HG02970 (cell line): Measurements from ENCODE around the gene INPP5B.

Source experiments
- ATAC-seq: cut with Tn5 transposase; IDR thresholded peaks from one replicate; pipeline ENCODE4 v1.9.1; 2021; ENCODE audit warnings: mild to moderate bottlenecking, moderate library complexity, moderate number of reproducible peaks; ENCODE audit not compliant: unreplicated experiment, low FRiP score

Gene INPP5B

GRCh38 chr1:37845786-37846185 is 101.1 kb downstream of the INPP5B start:
- ATAC-seq, result no peak

DNA sequence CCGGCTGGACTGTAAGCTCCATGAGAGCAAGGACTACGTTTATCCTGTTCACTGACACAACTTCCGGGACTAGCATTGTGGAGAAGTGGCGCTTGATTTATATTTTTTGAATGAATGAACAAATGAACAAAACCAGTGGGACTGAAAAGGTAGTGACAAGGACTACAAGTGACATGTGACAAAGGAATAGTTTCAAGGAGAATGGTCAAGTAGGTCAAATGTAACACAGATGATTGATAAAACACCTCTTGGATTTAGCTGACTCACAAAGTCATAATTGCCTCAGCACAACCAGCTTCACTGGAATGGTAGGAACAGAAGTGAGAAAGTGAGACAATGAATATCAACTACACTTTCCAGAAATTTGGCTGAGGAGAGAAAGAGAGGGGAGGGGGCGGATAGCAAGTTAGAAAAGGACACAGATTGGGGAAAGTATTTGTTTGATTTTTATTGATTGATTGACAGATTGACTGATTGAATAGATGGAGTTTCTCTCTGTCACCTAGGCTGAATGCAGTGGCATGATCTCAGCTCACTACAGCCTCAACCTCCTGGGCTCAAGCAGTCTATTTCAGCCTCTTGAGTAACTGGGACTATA is 101.7 kb downstream of the INPP5B start:
- no peak for ATAC-seq

- ATAC-seq, result no peak
These were observed 102.3 kb downstream of the INPP5B start for GRCh38 chr1:37844536-37844935.

DNA sequence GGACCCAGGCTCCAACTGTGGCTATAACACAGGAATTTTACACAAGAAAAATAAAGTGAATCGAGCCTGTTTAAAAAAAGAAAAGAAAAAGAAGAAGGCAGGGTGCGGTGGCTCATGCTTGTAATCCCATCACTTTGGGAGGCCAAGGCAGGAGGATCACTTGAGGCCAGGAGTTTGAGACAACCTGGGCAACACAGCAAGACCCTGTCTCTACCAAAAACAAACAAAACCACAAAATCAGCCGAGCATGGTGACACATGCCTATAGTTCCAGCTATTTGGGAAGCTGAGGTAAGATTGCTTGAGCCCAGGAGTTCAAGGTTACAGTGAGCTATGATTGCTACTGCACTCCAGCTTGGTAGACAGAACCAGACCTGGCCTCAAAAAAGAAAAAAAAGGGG is 105.2 kb downstream of the INPP5B start:
- no peak for ATAC-seq

DNA sequence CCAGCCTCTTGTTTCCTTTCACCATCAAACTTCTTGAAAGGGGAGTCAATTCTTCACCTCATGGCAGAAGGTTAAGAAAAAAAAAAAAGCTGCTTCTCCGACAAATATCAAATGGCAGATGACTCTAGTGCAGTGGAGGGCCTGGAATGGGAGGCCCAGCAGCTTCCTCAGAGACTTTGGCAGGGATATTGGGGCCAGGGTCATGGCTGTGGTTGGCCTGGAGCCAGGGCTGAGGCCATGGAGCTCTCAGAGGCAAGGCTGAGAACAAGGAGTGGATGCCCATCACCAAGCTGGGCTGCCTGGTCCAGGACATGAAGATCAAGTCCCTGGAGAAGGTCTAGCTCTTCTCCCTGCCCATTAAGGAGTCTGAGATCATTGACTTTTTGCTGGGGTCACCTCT is 106.1 kb downstream of the INPP5B start:
- no peak for ATAC-seq

GRCh38 chr1:37839676-37840075 is 107.2 kb downstream of the INPP5B start:
- ATAC-seq, result no peak

DNA sequence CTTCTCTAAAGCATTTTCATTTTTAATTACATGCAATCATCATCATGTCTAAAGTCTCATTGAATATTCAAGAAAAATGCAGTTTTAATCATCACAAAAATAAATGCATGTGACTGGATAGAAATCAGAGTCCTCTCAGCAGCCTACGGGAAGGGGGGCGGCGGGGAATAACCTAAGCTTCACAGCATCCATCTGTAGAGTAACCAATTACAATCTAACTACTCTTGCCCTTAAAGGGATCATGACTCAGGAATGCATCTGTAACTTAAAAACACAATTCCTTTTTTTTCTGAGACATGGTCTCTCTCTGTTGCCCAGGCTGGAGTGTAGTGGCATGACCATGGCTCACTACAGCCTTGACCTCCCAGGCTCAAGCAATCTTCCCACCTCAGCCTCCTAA is 110.1 kb downstream of the INPP5B start:
- ATAC-seq, result no peak

DNA sequence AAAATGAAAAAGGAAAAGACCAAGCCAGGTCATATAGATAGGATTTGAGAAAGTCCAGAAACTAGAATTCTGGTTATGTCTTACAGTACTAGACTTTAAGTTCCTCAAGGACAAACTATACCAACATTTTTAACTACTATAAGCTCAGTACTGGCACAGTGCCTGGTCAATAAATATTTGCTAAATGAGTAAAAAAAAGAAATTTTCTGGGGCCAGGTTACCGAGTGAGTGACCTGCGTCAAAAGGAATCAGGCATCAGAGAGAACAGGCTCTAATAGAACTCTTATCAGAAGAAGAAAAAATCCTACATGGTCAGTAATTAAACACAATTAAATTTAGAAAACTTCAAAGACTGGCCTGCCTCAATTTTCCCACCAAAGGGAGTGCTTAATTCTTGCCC is 115.0 kb downstream of the INPP5B start:
- ATAC-seq, result no peak

DNA sequence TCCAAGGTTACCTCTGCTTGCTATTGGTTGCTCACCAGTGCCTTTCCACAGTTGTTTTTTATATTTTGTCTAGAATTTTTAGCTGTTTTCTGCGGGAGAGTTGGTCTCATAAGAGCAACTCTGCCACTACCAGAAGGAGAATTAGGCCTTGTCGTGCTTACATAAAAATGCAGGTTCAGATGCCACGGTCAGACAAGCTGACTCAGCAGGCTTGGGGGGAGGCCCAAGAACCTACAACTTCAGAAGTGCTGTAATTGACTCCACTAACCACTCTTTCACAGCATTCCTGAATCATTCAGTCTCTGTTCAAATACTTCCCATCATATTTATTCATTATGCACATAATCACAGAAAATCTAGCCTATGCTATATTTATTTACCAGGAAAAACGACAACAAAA is 115.7 kb downstream of the INPP5B start:
- ATAC-seq, result no peak

GRCh38 chr1:37828410-37829074 is 118.3 kb downstream of the INPP5B start:
- no peak for ATAC-seq

DNA sequence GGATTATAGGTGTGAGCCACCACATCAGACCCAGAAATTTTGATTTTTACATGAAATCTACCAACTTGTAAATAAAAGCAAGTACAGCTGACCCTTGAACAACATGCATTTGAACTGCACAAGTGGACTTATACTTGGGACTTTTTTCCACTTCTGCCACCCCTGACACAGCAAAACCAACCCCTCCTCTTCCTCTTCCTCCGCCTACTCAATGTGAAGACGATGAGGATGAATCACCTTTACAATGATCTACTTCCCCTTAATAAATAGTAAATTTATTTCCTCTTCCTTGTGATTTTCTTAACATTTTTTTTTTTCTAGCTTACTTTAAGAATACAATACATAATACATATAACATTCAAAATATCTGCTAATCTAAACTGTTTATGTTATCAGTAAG is 121.3 kb downstream of the INPP5B start:
- no peak for ATAC-seq

- no peak for ATAC-seq
These were observed 122.9 kb downstream of the INPP5B start for GRCh38 chr1:37824001-37824400.

GRCh38 chr1:37822906-37823815 is 123.7 kb downstream of the INPP5B start:
- ATAC-seq, result no peak

DNA sequence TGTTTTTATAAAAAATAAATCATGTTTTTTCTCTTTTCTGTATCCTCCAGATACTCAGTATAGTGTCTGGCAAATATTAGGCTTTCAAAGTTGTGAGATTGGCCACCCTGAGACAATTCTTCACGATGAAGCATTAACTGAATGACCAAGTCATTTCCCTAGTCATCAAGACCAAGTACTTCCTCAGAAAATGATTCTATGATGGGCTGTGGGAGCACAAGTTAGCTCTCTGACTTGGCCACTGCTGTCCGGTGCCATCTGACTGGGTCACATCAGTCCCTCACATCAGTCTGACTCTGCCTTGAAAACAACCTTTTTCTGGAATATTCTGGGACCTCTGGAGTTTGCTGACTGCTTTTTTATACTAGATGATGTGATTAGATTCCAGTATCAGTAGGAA is 125.4 kb downstream of the INPP5B start:
- no peak for ATAC-seq

DNA sequence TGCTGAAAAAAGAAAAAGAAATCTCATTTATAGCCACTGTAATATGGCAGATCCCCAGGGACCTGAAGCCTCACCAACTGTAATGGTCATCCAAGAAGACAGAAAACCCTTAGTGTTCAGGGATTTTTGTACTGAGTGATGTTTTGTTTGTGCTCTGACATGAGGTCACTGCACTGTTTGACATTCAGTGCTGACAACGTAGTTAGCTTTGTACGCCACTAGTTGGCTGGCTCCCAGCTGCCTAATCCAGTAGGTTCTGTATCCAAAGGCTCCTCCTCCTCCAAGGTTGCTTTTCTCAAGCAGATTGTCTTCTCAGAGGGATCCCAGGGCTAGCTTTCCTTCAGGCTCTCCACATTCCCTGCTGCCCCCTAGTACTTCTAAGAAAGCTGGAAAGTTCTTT is 129.4 kb downstream of the INPP5B start:
- ATAC-seq, result no peak

- no peak for ATAC-seq
These were observed 132.6 kb downstream of the INPP5B start for GRCh38 chr1:37814252-37814651.

- ATAC-seq, result no peak
These were observed 133.2 kb downstream of the INPP5B start for GRCh38 chr1:37813529-37814145.

DNA sequence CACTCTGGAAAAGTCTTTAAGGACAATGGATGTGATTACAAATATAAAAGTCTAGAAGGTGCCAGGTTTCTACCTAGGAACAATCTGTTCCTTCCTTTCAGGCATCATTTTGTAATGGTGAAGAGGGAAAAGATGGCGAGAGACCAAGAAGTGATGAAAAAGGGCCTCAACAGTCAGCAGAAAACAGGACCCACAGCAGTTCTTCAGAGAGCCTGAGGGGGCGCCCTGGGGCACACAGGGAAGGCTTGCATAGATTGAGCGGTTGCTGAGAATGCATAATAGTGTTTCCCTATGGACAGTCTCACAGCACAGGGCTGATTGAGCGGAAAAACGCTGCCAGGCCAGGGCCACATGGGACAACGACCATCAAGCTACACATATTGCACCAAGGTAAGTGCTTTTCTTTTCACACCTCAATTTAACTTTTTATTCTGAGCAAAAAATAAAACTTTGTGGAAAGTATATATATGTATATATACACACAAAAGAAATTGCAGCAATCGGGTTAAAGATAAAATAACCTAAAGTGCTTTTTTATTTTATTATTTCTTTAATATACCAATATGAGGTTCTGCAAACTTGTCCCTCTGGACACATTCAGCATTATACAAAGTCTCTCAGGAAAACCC is 135.7 kb downstream of the INPP5B start:
- ATAC-seq, result no peak
